NCI-H526 (cell line): ENCODE results near the gene IL26.
"Not testable (repeated sequence)": the region's sequence is repeated elsewhere in the genome, so short reads cannot be mapped to it uniquely, and the experiment has no call there.

Experiments
- DNase-seq, 2 experiments: peaks; one replicate each; lab custom pipeline; 2025; lab: John Stamatoyannopoulos, UW

IL26 gene

DNA sequence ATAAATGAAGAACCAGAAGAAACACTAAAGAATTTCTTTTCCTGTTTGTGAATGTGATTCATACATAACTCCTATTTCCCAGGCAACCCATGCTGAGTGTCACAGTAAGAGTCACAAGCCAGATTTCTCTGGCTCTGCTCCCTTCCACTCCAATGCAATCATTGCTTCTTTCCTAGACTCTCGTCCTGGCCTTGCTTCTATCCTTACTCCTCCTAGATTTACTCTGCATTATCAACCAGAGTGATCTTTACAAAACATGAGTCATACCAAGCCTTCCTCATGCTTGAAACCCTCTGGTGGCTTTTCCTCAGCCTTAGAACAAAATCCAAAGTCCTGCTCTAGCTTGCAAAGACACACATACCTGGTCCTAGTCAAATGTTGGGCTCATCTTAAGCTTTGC, 14.5 kb upstream of the IL26 start:
- no peak for DNase-seq

DNA sequence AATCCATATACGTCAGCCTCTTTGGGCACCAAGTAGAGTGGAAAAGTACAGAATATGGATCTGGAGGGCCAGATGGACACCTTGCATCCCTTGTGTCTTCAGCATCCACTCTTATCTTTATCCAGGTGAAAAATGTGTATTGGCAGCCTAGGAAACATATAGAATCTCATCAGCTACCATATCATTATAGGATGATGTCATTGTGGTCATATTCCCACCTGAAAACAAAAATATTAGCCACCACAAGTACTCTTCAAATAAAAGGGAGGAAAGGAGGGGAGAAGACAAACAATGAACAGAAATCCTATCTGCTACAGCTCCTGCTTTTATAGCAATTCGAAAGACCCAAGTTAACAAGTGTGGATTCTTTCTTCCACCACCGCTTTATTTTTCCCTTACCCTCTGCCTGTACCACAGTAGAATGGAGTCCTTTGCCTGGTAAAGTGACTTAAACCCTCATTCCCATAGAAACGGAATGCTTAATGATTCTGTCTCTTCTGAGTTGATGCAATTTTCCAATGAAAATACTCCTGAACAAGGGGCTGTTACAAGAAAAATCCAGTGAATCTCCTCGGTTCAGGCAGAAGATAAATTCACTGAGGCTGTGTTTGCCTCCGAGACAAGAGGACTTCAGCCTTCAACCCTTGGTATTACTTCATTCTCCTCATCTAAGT, 13.8 kb upstream of the IL26 start:
- DNase-seq, result no peak

DNA sequence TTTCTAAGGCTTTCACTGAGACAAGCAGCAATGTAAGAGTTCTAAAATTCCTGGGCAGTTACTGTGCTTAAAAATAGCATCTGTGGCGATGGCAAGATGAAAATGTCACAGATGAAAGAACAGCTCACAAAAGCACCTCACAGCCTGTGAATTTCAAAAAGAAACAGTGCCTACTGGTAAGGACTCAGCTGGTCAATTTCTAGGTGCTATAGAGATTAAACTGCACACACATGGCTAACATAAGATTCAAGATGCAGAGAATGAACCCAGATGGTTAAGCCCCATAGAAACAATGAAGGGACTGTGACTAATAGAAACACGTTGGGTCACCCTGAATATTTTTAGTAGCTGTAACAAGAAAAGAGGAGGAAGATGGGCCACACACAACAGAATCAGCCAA, 12.0 kb upstream of the IL26 start:
- DNase-seq, result no peak

DNA sequence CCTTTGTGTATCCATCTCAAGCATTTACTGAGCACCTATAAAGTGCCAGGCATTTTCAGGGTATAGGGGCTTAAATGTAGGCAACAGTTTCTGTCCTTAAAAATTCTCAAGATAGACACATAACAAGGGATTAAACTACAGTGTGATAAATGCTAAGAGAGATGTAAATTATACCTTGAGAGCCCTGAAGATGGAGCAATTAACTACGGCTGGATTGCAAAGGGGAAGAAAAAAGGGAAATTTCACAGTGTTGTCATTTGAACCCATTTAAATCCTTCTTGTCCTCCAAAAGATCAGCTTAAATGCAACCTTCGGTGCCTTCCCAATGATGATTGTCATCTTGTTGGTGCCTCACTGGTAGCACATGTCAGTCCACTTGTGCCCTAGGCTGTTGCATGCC, 11.5 kb upstream of the IL26 start:
- DNase-seq, result no peak

DNA sequence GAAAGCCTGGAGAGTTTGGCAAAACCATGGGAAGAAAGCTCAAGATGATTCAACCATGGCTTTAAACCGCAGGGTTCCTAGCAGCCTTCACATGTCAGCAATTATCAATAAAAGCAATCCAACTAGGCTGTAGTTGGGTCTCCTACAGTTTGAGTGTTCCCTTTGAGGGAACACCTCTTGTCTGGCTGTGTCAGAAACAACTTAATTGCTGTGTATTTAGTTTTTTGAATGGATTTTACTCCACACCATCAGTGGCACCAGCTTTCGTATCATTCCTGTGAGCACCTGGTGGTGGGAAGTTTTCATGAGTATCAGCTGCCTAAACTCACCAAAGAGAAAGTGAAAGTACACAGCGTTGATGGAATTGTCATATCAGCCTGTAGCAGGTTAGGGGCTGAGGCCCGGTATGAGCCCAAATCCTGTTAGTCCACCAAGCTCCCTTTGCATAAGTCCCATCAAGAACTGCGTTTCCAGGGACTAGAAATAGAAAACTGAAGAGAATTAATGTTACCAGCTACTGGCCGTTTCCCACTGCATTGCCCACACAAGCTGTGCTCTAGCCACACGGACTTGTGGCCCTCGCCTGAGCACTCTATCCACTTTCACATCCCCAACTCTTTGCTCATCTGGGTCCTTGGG, 10.9 kb upstream of the IL26 start:
- peak in 1 of 2 experiments; percentile 26 for DNase-seq

DNA sequence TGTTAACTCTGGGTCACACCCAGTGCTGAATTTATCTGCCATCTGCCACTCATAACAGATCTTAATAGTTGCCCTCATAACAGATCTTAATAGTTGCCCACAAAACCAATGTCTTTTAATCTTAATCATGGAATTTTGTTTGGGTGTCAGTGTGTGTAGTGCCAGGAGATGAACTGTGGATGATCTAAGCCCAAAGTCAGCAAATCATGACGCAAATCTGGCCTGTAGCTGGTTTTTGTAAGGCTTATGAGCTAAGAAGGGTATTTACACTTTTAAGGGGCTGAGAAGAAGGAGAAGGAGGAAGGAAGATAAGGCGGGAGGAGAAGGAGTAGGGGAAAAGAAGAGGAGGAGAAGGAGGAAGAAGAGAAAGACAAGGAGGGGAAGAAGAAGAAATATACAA, 10.0 kb upstream of the IL26 start:
- DNase-seq, result no peak

DNA sequence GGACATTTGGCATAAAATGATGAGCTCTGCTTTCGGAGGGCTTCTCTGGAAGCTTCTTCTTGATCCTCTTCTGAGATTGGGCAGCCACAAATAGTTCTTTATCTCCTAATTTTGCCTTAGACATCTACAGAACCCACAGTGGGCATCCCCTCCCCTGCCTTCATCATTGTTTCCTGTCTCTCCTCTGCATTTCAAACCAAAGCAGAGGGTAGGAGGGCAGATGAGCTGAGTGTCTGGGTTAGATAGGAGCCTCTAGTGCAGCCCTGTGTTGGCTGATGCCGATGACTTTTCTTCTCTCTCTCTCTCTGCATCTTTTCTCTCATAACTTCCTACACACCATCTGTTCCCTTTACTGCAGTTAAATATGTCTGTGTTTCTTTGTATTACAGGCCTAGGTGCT, 8.5 kb upstream of the IL26 start:
- no peak for DNase-seq

DNA sequence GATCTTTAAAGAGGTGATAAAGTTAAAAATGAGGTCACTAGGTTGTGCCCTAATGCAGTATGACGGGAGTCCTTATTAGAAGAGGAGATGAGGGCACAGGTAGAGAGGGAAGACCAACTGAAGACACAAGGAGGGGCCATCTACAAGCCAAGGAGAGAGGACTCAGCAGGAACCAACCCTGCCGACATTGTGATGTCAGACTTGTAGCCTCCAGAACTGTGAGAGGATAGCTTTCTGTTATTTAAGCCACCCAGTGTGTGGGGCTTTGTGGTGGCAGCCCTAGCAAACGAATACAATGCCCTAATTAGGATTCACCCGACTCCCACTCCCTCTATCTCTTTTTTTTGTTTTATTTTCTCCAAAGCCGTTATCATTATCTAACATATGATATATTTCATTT, 7.9 kb upstream of the IL26 start:
- DNase-seq, result no peak

DNA sequence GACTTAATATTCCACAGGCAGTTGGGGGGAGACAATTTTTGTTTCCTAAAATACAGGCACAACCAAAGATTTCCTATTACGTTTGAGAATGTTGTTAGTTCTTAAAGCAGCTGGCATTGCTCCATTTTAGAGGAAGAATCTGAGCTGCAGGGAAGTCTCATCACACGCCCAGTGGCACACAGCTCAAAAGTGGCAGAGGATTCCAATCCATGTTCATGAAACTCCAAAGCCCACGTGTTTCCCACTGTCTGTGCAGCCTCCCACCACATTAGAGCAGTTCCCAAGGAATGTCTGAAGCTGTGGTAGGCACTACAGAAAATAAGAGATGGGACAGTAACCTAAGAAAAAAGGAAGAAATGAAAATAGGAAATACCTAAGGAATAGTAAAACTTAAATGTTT, 6.1 kb upstream of the IL26 start:
- no peak for DNase-seq

DNA sequence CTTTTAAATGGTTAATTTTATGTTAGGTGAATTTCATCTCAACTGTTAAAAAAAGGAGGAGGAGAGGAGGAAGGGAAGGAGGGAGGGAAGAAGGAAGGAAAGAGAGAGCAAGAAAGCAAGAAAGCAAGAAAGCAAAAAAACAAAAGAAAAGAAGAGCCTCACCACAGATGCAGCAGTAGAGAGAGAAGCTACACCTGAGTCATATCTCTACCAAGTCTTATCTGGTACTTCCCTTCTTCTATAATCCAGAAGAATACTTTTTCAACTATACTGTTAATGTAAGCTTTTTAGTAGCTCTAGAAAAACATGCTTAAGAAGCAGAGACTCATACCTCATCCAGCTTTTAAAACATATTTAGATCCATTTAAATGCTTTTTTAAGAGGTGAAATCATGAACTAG, 5.6 kb upstream of the IL26 start:
- no peak for DNase-seq

DNA sequence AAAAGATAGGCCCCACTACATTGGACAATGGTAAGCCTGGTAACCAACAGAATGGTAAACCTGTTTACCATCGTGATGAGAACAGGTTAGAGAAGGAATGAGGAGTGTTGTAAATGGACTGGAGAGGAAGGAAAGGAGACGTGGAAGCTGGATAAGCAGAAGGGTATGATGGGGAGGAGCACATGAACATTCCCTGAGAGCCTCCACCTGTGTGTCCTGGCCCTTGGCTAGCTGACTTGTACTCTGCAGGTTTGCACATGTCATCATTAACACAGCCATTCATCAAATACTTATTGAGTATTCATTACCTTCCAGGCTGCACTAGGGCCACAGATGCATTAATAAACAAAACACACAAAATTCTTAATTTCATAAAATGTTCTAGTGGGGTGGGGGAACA, 4.3 kb upstream of the IL26 start:
- no peak for DNase-seq

DNA sequence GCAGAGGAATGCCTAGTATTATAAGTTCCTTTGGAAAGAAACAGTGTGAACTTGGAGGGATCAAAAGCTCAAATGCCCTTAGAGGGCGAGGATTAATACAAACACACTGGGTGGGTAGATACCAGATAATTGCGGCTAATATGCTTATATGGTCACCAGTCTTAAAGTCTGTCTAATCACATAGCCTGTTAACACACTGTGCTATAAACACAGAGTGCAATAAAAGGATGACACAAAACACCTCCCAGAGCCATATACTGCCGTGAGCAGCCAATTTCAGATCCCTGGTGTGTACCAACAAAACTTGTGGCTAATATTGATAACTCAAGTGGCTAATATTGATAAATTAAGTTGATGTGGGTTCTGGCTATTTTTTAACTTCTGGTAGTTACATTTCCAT, 1.7 kb upstream of the IL26 start:
- DNase-seq, result no peak

DNA sequence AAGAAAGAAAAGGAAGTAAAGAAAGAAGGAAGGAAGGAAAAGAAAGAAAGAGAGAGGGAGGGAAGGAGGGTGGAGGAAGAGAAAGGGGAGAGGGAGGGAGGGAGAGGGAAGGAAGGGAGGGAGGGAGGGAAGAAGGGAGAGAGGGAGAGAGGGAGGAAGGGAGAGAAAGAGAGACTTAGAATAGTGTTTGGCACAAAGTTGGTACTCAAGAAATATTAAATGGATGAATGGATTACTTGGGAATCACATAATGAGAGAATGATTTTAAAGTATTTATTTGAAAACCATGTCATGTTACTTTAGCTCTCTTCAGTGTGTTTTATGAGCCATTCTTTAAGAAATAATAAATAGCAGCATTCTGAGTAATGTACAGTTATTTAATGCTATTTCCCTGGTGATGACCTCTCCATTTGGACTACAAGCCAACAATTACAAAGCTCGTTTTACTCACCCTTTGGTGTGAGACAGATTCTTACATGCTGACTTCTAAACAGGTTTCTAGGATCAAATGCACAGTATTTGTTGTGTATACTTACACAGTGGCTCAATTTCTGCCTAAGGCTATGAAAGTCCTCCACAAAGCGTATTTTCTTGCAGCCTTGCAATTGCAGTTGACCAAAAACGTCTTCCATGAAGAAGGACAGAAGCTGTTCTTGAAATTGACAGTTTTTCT, 861 bp downstream of the IL26 start:
- no peak for DNase-seq

DNA sequence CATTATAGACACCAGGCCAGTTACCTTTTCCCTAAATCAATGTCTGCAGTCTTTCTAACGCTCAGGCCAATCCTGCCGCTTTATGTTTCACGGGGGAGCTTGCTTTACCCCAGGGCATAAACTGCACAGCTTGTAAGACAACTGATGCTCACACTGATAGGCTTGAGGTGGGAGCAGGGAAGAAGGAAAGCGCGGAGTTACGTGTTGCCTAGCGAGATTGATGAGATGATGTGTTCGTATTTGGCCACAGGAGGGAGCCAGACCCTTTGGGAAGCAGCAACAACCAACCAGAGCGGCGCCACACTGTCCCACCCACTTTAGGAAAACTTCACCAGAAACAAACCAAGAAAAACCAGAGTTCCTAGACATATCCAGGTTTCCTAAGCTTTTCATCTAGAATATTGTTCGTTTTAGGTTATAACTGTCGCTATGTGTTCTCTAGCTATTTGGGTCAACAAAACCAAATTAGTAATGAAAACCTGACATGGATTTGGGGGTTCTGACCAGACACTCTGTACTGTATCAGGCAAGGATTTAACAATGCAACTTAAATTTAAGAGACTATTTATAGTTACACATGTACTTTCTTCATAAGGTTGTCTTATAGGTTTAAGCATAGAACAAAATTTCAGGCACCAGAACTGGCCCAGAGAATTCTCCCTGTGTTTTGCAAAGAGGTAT, 2.4 kb downstream of the IL26 start:
- peak; percentile 77 to 92 for DNase-seq

DNA sequence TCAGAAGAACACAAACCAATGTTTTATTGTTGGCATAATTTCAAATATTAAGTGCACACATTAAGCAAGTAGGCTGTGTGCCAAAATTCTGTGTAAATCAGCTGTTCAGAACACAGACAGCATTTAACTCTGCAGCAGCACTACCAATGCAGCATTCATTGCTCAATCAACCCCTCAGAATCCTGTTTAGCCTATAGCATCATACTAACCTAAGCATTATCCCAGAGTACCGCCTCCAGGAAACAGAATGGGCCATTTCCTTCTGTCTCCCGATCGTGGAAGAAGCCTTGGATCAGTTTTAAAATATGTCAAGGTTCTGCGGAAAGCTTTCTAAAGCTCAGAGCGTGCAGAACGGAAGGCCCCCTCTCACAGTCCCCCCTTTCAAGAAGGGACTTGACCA, 3.3 kb downstream of the IL26 start:
- no peak for DNase-seq

DNA sequence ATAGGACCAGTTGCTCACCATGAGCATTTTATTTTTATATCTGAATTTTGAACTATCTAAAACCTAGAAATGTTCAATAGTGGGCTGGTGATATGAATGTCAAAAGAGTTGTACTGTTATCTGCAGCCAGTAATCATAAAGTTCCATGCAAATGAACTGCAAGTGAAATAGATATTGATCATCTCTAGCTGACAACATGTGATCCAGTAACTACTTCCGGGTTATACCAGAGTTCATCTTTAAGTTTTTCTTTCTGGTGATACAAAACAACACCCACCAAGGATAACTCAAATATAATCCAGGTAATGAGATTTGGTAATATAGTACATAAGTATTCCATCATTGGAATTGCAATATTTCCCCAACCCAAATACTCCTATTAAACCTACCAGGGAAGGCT, 4.1 kb downstream of the IL26 start:
- no peak for DNase-seq

DNA sequence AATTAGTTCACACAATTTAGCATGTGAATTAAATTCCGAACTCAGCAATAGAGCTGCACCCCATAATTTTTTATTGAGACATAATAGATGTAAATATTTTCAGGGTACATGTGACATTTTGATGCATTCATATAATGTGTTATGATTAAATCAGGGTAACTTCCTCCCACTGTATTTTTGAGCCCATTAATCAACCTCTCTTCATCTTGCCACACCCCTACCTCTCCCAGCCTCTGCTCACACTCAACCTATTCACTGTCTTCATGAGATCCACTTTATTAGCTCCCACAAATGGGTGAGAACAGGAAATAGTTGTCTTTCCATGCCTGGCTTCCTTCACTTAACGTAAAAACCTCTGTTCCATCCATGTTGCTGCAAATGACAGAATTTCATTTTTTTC, 14.7 kb downstream of the IL26 start:
- DNase-seq, result no peak

DNA sequence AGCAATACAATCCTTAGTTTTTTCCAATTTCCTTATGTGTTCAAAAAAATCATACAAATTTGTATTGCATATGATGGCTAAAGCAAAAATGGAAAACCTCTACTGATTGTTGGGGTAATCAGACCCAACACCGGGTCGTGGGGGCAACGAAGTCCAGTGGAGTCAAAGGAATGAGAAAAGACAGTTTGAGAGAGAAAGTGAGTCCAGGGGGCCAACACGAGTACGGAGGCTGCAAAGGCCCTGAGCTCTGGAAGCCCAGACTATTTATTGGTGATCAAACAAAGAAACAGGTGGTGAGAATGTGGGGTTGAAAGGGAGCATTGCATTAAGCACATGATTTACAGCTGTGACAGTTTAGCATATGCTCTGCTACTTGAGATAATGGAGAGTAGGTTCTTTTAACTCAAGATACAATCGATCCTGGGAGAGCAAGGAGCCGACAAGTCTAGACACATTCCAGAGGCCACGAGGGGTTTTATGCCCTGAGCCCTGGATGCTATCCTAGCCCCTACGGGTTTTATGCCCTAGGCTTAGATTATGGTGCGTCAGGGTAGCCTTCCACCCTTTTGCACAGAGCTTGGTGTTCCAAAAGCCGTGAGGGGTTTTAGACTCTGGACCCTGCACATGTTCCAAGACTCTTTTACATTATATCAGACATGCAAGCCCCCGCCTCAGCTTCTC, 16.4 kb downstream of the IL26 start:
- DNase-seq, result not testable (repeated sequence)

DNA sequence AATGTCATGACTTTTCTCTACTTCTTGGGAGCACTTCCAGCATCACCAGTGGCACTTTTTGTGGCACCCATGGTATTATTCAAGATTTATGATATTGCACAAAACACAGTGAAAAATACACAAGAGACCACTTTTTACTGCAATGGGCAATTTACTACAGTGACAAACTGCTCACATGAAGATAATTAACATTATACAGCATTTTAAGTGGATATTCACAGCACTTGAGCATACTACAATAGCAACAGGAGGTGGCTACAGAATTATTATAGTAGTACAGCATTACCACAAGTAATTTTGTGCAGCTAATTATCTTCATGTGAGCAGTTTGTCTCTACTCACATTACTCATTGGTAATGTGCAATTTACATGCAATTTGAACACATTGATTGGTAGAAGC, 18.3 kb downstream of the IL26 start:
- DNase-seq, result no peak

DNA sequence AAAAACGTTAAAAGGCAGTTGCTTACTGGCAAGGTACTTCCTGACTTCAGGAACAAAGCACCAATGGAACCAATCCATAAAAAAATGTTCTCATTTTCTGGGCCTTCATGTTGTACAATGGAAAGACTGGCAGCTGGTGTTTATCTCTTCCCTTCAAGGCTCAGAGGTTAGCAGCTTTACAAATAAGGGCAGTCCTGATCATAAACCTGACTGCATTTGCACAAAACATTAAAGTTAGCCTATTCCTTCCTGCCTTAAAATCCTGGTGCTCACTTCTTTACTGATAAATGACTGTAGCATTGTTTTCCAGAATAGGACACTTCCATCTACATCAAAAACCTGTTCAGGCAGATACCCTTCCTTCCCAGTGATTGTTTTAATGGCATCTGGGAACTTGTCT, 19.2 kb downstream of the IL26 start:
- no peak for DNase-seq

DNA sequence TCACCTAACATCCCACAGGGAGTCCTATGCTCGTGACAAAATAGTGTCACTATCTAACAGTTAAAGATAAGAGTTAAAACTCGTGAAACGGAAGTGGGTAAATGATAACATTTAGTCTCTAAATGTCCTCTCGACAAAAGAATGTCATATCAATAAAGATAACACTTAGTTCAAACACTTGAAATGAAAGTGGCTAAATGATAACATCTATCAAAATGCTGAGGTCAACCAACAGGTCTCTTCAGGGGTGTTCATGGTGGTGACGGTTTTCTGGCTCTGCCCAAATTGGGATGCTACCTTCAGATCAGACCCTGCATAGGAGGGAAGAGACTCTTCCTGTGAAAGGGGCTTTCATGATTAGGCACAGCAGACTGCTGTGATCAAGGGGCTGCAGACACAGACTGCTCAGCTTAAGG, 22.1 kb downstream of the IL26 start:
- DNase-seq, result no peak

DNA sequence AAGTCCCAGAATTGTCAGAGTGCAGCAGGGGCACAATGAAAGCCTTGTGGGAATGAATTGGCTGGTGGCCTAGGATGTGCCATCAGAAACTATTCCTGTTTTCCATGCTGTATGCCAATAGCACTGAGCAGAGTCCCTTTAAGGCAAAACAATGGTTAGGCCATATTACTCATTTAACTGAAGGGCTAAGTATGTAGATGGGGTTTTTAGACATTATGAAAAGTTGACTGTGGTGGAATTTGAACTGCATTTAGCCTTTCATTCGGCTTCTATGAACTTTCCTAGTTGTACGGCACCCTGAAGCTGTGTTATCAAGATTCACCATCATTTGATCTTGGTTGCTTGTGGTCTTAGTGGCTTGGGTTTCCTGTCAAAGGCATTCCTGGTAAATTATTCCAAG, 24.8 kb downstream of the IL26 start:
- DNase-seq, result no peak

DNA sequence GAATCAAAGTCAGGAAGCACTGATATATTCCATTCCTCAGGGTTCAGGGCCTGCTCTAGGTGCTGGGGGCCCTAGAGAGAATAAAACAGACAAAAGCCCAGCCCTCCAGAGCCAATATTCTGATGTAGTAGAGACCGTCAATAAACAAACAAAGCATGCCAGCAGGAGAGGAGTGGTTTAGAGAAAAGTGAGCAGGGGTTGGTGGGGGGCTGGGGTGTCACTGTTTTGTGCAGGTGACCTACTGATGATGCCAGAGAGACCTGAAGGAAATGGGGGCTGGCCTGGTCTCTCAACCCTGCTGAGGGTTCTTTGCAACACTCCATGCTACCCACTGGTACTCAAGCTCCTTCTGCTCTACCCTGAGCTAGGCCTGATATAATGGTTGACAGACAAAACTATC, 26.5 kb downstream of the IL26 start:
- DNase-seq, result no peak
